Activated CD8-positive, alpha-beta T cell treated with anti-CD3 and anti-CD28 coated beads for 36 hours (primary cell): ENCODE results near the gene PIP5K1C. TPM values are rescaled to one million over a fixed set of nuclear protein-coding genes. Genes with fewer than 3 reads are reported as not detected.

Experiments
- ATAC-seq: fragments of 200-7000 bp; cut with Tn5 transposase; one replicate; pipeline ENCODE4 v1.10.0; 2021; ENCODE audit warnings: mild to moderate bottlenecking, moderate library complexity
- CTCF ChIA-PET: fragments of 350-600 bp; sonication (Branson Sonifier 250); formaldehyde crosslinking; loops from one replicate; lab custom pipeline; 2021; ENCODE audit warnings: antibody characterized with exemption; lab: Charles Lee
- POLR2A ChIA-PET: fragments of 350-600 bp; sonication (Branson Sonifier 250); formaldehyde crosslinking; loops from one replicate; lab custom pipeline; 2021; ENCODE audit warnings: antibody characterized with exemption; lab: Charles Lee
- DNase-seq: peaks from one replicate; pipeline ENCODE4 v3.0.0-alpha.2; 2020
- H3K27ac Mint-ChIP-seq: one replicate; pipeline ENCODE4 v1.8.0; 2021; ENCODE audit warnings: mild to moderate bottlenecking, mixed read lengths
- H3K27me3 Mint-ChIP-seq: one replicate; pipeline ENCODE4 v1.8.0; 2021; ENCODE audit warnings: mixed read lengths
- H3K36me3 Mint-ChIP-seq: one replicate; pipeline ENCODE4 v1.8.0; 2021; ENCODE audit warnings: low read depth, mixed read lengths
- H3K4me1 Mint-ChIP-seq: one replicate; pipeline ENCODE4 v1.8.0; 2021; ENCODE audit warnings: low read depth, mixed read lengths
- H3K4me3 Mint-ChIP-seq: one replicate; pipeline ENCODE4 v1.8.0; 2021; ENCODE audit warnings: mild to moderate bottlenecking, moderate library complexity, mixed read lengths
- H3K9me3 Mint-ChIP-seq: one replicate; pipeline ENCODE4 v1.8.0; 2021; ENCODE audit warnings: mixed read lengths
- intact Hi-C: fragments of 100-400 bp; cut with micrococcal nuclease; formaldehyde crosslinking; loops from one replicate; pipeline ENCODE4 v1.10.0; 2022
- total RNA-seq, 2 experiments: library from RNA; stranded (reverse); gene quantifications; one replicate each; pipeline ENCODE4 v1.2.3, GENCODE V29; 2021
- TF ChIP-seq, protein P1 (sequence below): fragments of 200-600 bp; IDR thresholded peaks from one replicate; pipeline ENCODE4 v1.8.0; 2022; ENCODE audit warnings: antibody characterized with exemption, mild to moderate bottlenecking

The PIP5K1C gene
- total RNA-seq, 2 experiments from 2014 or later, result 20.4 to 22.2 TPM

DNA sequence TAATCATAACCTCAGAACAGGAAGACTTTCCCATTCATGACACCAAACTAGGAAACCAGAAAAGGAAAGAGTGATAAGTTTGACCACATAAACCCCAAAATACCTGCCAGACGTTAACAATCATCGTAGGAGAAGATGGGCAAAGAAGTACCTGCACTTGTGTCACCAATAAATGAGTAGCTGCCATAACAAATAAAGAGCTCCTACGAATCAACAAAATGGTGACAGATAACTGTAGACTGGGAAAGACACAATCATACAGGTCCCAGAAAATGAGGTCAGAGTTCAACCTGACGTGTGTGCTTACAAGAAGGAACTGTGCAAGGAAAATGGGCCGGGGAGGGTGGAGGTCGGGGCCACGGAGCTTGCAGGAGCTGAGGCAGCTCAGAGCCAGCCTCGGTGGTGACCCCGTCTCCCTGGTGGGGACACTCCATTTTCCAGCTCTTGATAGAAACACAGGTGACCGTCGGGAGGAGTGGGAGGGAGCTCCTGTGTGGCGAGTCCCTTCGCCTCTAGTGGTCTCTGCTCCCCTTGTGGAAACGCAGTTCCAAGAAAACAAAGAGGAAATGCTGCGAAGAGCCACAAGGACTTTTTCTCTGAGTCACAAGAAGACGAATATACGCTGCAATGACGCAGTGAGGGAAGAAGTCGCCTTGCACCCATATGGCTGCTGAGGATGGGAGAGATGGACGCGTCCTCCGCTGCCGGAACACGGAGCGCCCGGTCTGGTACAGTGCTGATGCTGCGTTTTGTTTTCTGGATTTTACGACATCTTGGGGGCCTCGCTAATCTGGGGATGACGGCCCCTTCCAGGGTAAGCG is 9.5 kb downstream of the PIP5K1C start:
- Mint-ChIP-seq H3K27me3 (no peaks in the 10 kb centered on the region), H3K36me3 (peaks cover 14% of the 10 kb centered on the region), H3K27ac (peak overlapping the region; percentile 70), H3K4me3 (peak overlapping the region; percentile 6), H3K4me1 (peaks cover 45% of the 10 kb centered on the region), H3K9me3 (peaks cover 7% of the 10 kb centered on the region)
- ChIA-PET CTCF (interaction anchor here (0.5 to 3.7 kb wide), 10 partner anchors 9 to 386 kb away, joined by 3 to 18 read pairs (median 6); partner anchors contain the start of genes PIP5K1C and TJP3), POLR2A (interaction anchor here (1.4 to 4.4 kb wide), 4 partner anchors 9 to 29 kb away, joined by 3 to 25 read pairs (median 6); partner anchors contain the start of gene PIP5K1C)
- TF ChIP-seq, protein P1, sequence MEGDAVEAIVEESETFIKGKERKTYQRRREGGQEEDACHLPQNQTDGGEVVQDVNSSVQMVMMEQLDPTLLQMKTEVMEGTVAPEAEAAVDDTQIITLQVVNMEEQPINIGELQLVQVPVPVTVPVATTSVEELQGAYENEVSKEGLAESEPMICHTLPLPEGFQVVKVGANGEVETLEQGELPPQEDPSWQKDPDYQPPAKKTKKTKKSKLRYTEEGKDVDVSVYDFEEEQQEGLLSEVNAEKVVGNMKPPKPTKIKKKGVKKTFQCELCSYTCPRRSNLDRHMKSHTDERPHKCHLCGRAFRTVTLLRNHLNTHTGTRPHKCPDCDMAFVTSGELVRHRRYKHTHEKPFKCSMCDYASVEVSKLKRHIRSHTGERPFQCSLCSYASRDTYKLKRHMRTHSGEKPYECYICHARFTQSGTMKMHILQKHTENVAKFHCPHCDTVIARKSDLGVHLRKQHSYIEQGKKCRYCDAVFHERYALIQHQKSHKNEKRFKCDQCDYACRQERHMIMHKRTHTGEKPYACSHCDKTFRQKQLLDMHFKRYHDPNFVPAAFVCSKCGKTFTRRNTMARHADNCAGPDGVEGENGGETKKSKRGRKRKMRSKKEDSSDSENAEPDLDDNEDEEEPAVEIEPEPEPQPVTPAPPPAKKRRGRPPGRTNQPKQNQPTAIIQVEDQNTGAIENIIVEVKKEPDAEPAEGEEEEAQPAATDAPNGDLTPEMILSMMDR, result no peak
- ATAC-seq (peak; percentile 35), DNase-seq (peak; percentile 61)
- intact Hi-C loops, result no loop called here

DNA sequence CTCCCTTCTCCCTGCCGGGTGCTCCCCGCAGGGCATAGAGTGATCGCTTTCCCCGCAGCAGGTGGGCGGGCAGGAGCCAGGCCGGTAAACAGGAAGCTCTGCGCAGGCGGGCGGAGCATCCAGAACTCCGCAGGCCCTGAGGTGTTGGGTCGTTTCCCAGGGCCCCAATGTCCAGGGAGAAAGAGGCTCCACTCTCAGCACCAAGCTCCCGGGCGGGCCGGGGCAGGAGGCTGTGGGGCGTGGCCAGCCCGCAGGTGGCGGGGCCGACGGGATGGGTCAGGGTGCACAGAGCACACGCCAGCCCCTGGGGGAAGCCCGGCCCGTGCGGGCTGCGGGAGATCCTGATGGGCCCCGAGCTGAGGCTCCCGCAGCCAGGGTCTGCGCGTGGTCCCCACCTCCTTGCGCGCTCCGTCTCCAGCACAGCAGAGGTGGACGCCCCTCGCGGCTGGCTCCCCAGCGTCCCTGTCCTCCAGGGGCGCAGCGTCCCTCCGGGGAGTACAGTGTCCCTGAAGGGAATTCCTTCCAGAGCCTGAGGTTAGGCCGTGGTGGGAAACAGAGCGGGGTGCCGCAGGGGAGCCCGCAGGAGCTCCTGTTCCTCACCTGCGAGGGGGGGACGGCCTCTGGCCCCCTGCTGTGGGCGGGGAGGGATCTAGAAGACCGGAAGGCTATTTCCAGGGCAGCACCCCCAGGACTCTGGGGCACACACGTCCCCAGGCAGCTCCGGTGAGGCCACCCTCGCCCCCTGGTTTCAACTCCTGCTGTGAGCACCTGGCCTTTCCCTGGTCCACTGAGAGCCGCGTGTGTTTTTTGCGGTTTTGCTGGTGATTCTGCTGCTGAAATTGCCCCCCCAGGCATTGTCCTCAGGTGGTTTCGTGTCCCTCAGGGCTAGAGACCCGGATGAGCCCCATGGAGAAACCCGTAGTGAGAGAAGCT is 12.2 kb downstream of the PIP5K1C start:
- POLR2A ChIA-PET, result interaction anchor here (0.7 to 1.2 kb wide), 5 partner anchors 12 to 131 kb away, joined by 3 to 8 read pairs (median 3); partner anchors contain the start of genes CACTIN, MFSD12 and PIP5K1C
- H3K27ac Mint-ChIP-seq, result peak overlapping the region; percentile 76
- H3K27me3 Mint-ChIP-seq, result no peaks in the 10 kb centered on the region
- peaks cover 54% of the 10 kb centered on the region for H3K4me1 Mint-ChIP-seq
- H3K36me3 Mint-ChIP-seq, result peaks cover 32% of the 10 kb centered on the region
- H3K9me3 Mint-ChIP-seq, result peaks cover 19% of the 10 kb centered on the region
- CTCF ChIA-PET, result interaction anchor here (0.6 to 2.3 kb wide), 7 partner anchors 9 to 144 kb away, joined by 3 to 14 read pairs (median 4); partner anchors contain the start of gene PIP5K1C
- TF ChIP-seq, protein P1, result no peak
- ATAC-seq (peak; percentile 57), DNase-seq (peak; percentile 70)
- H3K4me3 Mint-ChIP-seq, result peak overlapping the region; percentile 58
- intact Hi-C loops, result no loop called here

DNA sequence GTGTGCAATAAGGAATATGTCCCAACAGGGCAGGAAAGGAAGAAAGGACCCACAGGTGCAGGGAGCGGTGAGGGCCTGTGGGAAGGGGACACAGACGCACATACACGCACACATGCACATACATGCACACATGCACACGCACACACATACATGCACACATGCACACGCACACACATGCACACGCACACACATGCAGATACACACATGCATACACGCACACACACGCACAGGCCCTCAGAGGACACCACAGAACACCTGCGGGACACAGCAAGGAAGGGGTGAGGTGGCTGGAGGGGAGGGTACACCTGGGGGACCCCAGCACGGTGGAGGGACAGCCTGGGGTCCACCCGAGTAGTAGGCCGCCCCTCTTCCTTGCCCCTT is 12.9 kb downstream of the PIP5K1C start:
- H3K27me3 Mint-ChIP-seq, result no peaks in the 10 kb centered on the region
- intact Hi-C loops, result no loop called here

DNA sequence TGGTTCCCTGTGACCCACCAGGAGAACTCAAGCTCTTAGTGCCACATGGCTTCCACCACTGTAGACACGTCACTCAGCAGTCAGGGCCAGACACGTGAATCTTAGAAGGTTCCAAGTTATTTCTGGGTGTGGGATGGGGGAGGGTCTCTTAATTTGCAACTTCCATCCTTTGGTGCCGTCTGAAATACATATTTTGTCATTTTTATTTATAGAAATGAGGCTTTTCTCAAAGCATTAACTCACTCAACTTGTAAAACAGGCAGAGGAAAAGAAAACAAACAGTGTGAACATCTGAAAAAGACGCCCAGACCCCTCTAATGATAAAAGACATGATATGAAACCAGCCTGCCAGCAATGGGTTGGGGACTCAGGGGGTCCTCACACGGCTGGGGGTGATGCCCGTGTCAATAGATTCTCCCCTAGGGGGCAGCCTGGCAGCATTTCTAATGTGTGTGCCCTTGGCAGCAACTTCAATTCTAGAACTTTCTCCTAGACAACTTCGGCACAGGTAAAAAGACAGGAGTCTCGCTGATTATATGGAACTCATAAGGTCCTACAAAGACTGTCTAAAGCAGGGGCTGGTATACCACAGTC is 15.4 kb downstream of the PIP5K1C start:
- Mint-ChIP-seq H3K4me1 (peaks cover 32% of the 10 kb centered on the region), H3K4me3 (no peak overlapping the region), H3K9me3 (peaks cover 15% of the 10 kb centered on the region), H3K27me3 (no peaks in the 10 kb centered on the region), H3K36me3 (peaks cover 21% of the 10 kb centered on the region), H3K27ac (no peak overlapping the region)
- POLR2A ChIA-PET, result no interaction called here
- no peak for DNase-seq
- TF ChIP-seq, protein P1, result no peak
- CTCF ChIA-PET, result no interaction called here
- no peak for ATAC-seq
- intact Hi-C loops, result no loop called here

More for the DNA sequence above, 12.9 kb downstream of the PIP5K1C start:
- DNase-seq (no peak), ATAC-seq (peak; percentile 12)
- ChIA-PET POLR2A (interaction anchor here (0.8 to 1.2 kb wide), 3 partner anchors 12 to 60 kb away, joined by 3 to 8 read pairs (median 3); partner anchors contain the start of genes CACTIN and PIP5K1C), CTCF (interaction anchor here (1.2 to 2.3 kb wide), 4 partner anchors 13 to 143 kb away, joined by 3 to 14 read pairs (median 4); partner anchors contain the start of gene PIP5K1C)
- Mint-ChIP-seq H3K27ac (peak overlapping the region; percentile 76), H3K36me3 (peaks cover 32% of the 10 kb centered on the region), H3K4me1 (peaks cover 52% of the 10 kb centered on the region), H3K9me3 (peaks cover 19% of the 10 kb centered on the region), H3K4me3 (peak overlapping the region; percentile 58)
- TF ChIP-seq, protein P1, result no peak
